Ishikawa (cell line): ENCODE results near the gene TMCC1.

ENCODE experiments used
- CEBPB ChIP-seq: IDR thresholded peaks from 2 replicates; pipeline ENCODE4 v1.6.1; 2012
- CREB1 ChIP-seq: IDR thresholded peaks from 2 replicates; pipeline ENCODE4 v1.6.1; 2012; ENCODE audit warnings: low read depth
- EGR1 ChIP-seq: IDR thresholded peaks from 2 replicates; pipeline ENCODE4 v1.6.1; 2012
- EP300 ChIP-seq: IDR thresholded peaks from 2 replicates; pipeline ENCODE4 v1.6.1; 2012; ENCODE audit warnings: borderline replicate concordance
- FOXM1 ChIP-seq: IDR thresholded peaks from 2 replicates; pipeline ENCODE4 v1.6.1; 2012; ENCODE audit warnings: low read depth, borderline replicate concordance
- MAX ChIP-seq: IDR thresholded peaks from 2 replicates; pipeline ENCODE4 v1.6.1; 2012
- RAD21 ChIP-seq: IDR thresholded peaks from 2 replicates; pipeline ENCODE4 v1.6.1; 2012; ENCODE audit warnings: low read depth
- TAF1 ChIP-seq: IDR thresholded peaks from 2 replicates; pipeline ENCODE4 v1.6.1; 2012; ENCODE audit warnings: low read depth, mild to moderate bottlenecking
- YY1 ChIP-seq: IDR thresholded peaks from 2 replicates; pipeline ENCODE4 v1.6.1; 2012; ENCODE audit warnings: low read depth
- ZBTB7A ChIP-seq: IDR thresholded peaks from 2 replicates; pipeline ENCODE4 v1.6.1; 2012; ENCODE audit warnings: low read depth
- TF ChIP-seq, protein P1 (sequence below): IDR thresholded peaks from 2 replicates; pipeline ENCODE4 v1.6.1; 2012; ENCODE audit warnings: low read depth, mild to moderate bottlenecking

DNA sequence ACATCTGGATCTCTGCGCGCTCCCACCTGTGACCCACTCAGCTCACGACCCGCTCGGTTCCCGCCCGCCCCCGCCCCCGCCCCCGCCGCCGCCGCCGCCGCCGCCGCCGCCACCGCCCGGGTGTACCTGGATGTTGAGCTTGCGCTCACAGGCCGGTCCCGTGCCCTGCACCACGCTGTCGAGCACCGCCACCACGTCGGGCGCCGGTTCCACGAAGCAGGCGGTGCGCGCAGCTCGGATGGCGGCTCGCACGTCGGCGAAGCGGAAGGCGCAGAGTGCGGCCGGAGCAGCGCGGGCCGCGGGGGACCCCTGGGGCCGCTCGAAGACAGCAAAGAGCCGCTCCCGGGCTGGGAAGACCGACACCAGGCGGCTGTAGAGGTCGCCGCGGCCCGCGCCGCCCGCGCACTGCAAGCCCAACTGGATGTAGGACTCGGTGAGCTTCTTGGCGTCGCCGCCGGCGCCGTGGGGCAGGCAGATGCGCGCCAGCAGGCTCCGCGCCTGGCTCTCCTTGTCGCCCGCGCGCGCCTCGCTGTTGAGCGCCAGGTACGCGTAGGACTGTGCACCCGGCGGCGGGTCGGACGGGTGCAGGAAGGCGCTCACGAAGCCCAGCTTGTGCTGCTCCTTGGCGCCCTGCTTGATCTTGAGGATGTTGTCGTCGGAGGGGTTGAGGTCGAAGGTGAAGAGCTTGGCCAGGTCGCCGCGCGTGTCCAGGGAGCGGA lies 288.1 kb downstream of the TMCC1 start:
- TF ChIP-seq EP300 (no peak), MAX (no peak), EGR1 (no peak), CEBPB (no peak), RAD21 (no peak), TAF1 (no peak), YY1 (no peak), ZBTB7A (no peak), CREB1 (no peak), FOXM1 (no peak)
- TF ChIP-seq, protein P1, sequence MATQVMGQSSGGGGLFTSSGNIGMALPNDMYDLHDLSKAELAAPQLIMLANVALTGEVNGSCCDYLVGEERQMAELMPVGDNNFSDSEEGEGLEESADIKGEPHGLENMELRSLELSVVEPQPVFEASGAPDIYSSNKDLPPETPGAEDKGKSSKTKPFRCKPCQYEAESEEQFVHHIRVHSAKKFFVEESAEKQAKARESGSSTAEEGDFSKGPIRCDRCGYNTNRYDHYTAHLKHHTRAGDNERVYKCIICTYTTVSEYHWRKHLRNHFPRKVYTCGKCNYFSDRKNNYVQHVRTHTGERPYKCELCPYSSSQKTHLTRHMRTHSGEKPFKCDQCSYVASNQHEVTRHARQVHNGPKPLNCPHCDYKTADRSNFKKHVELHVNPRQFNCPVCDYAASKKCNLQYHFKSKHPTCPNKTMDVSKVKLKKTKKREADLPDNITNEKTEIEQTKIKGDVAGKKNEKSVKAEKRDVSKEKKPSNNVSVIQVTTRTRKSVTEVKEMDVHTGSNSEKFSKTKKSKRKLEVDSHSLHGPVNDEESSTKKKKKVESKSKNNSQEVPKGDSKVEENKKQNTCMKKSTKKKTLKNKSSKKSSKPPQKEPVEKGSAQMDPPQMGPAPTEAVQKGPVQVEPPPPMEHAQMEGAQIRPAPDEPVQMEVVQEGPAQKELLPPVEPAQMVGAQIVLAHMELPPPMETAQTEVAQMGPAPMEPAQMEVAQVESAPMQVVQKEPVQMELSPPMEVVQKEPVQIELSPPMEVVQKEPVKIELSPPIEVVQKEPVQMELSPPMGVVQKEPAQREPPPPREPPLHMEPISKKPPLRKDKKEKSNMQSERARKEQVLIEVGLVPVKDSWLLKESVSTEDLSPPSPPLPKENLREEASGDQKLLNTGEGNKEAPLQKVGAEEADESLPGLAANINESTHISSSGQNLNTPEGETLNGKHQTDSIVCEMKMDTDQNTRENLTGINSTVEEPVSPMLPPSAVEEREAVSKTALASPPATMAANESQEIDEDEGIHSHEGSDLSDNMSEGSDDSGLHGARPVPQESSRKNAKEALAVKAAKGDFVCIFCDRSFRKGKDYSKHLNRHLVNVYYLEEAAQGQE: no peak
